ENCODE data around the gene KCNB1.

The KCNB1 gene

GRCh38 chr20:49446080-49446479 lies 36.4 kb downstream of the KCNB1 start:
- no peak overlapping the region for H2BK12ac ChIP-seq (ENCODE audit: low read length in 2 of 2)
- H3K14ac ChIP-seq (ENCODE audit: low read length in 2 of 2), result no peak overlapping the region

DNA sequence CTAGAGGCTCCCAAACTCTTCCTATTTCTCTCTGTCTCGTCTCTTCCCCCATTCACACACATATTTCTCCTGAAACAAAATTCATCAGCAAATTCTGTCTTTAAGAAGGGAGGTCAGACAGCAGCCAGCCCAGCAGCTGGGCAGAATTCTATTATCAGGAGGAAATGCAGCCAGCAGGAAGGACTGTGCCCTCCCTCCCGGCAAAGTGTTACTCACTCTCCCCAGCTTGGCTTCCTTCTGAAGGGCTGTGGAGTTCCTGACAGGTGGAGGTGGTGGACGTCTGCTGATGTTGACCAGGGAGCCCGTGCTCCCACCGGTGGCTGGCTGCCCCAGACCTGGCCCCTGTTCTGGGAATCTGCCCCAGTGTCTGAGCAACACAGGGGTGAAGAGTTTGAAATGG lies 37.3 kb downstream of the KCNB1 start:
- Histone ChIP-seq H3K4me1 (ENCODE audit: control insufficient read depth, insufficient read depth, low read depth, low read length) (peaks cover 2% of the 10 kb centered on the region), H3K27me3 (ENCODE audit: control insufficient read depth in 1 of 2, insufficient read depth in 1 of 2, low read length in 2 of 2) (peaks cover 51 to 67% of the 10 kb centered on the region in 2 experiments), H2BK12ac (ENCODE audit: low read length in 2 of 2) (no peak overlapping the region), H3K4me3 (ENCODE audit: insufficient read depth in 1 of 2, low read depth in 1 of 2, low read length in 2 of 2) (no peak overlapping the region), H3K9ac (ENCODE audit: low read length) (no peak overlapping the region), H2BK5ac (ENCODE audit: low read depth, low read length, poor library complexity, severe bottlenecking) (no peak overlapping the region), H3K14ac (ENCODE audit: low read length in 2 of 2) (no peak overlapping the region), H4K8ac (ENCODE audit: low read length) (no peak overlapping the region), H3K4ac (ENCODE audit: low read depth in 1 of 2, low read length in 2 of 2) (no peak overlapping the region), H3K4me2 (ENCODE audit: low read length, poor library complexity, severe bottlenecking) (no peak overlapping the region), H3K9me3 (ENCODE audit: control insufficient read depth, low read length) (no peaks in the 10 kb centered on the region), H2BK120ac (ENCODE audit: low read depth, low read length) (no peak overlapping the region), H3K23ac (ENCODE audit: low read length in 2 of 2) (no peak overlapping the region), H2AFZ (ENCODE audit: low read depth, low read length) (no peak overlapping the region), H3K18ac (ENCODE audit: low read depth in 1 of 2, low read length in 2 of 2) (no peak overlapping the region), H4K91ac (ENCODE audit: low read length) (no peak overlapping the region), H2AK5ac (ENCODE audit: low read length, severe bottlenecking) (no peak overlapping the region), H3K36me3 (ENCODE audit: control insufficient read depth in 1 of 2, insufficient read depth in 2 of 2, low read depth in 1 of 2, low read length in 2 of 2) (no peaks in the 10 kb centered on the region), H3K79me1 (replicated peaks; ENCODE audit: low read length, poor library complexity, severe bottlenecking) (no peaks in the 10 kb centered on the region), H3K27ac (ENCODE audit: low read length, poor library complexity, severe bottlenecking) (no peak overlapping the region), H2BK15ac (ENCODE audit: low read depth, poor library complexity, severe bottlenecking) (no peak overlapping the region)
- DNase-seq, result no peak
- 14% methylated on average over 5 of the region's 5 CpGs for WGBS

More at GRCh38 chr20:49446080-49446479, 36.4 kb downstream of the KCNB1 start:
- H3K27ac ChIP-seq (ENCODE audit: low read length, poor library complexity, severe bottlenecking), result no peak overlapping the region
- H3K9ac ChIP-seq (ENCODE audit: low read length), result no peak overlapping the region
- H3K4me1 ChIP-seq (ENCODE audit: control insufficient read depth, insufficient read depth, low read depth, low read length), result peaks cover 2% of the 10 kb centered on the region
- no peak for DNase-seq
- no peak overlapping the region for H2BK120ac ChIP-seq (ENCODE audit: low read depth, low read length)
- no peaks in the 10 kb centered on the region for H3K36me3 ChIP-seq (ENCODE audit: control insufficient read depth in 1 of 2, insufficient read depth in 2 of 2, low read depth in 1 of 2, low read length in 2 of 2)
- H3K27me3 ChIP-seq (ENCODE audit: control insufficient read depth in 1 of 2, insufficient read depth in 1 of 2, low read length in 2 of 2), result peaks cover 50 to 62% of the 10 kb centered on the region in 2 experiments
- 84% methylated on average over 3 of the region's 3 CpGs for WGBS
- no peak overlapping the region for H2AK5ac ChIP-seq (ENCODE audit: low read length, severe bottlenecking)
- no peak overlapping the region for H3K4me3 ChIP-seq (ENCODE audit: insufficient read depth in 1 of 2, low read depth in 1 of 2, low read length in 2 of 2)
- no peak overlapping the region for H4K91ac ChIP-seq (ENCODE audit: low read length)
- no peak overlapping the region for H3K4me2 ChIP-seq (ENCODE audit: low read length, poor library complexity, severe bottlenecking)
- no peak overlapping the region for H2BK15ac ChIP-seq (ENCODE audit: low read depth, poor library complexity, severe bottlenecking)
- H3K18ac ChIP-seq (ENCODE audit: low read depth in 1 of 2, low read length in 2 of 2), result no peak overlapping the region
- H3K9me3 ChIP-seq (ENCODE audit: control insufficient read depth, low read length), result no peaks in the 10 kb centered on the region
- no peak overlapping the region for H2AFZ ChIP-seq (ENCODE audit: low read depth, low read length)
- no peak overlapping the region for H3K23ac ChIP-seq (ENCODE audit: low read length in 2 of 2)
- H3K4ac ChIP-seq (ENCODE audit: low read depth in 1 of 2, low read length in 2 of 2), result no peak overlapping the region
- no peak overlapping the region for H2BK5ac ChIP-seq (ENCODE audit: low read depth, low read length, poor library complexity, severe bottlenecking)
- no peak overlapping the region for H4K8ac ChIP-seq (ENCODE audit: low read length)
- no peaks in the 10 kb centered on the region for H3K79me1 ChIP-seq (replicated peaks; ENCODE audit: low read length, poor library complexity, severe bottlenecking)

DNA sequence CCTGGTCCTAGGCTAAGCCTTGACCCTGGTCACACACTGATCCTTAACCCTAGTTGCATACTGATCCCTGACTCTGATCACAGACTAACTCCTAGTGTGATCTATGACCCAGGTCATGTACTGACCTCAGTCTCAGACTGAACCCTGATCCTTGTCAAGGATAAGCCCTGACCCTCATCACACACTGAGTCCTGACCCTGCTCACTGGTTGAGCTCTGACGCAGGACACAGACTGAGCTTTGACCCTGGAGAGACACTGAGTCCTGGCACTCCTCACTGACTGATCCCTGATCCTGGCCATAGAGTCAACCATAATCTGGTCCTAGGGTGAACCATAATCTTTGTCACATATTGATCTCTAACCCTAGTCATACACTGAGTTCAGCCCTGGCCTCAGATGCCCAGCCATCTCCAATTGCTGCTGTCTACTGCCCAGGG lies 37.9 kb downstream of the KCNB1 start:
- H3K4me3 ChIP-seq (ENCODE audit: insufficient read depth in 1 of 2, low read depth in 1 of 2, low read length in 2 of 2), result no peak overlapping the region
- no peaks in the 10 kb centered on the region for H3K9me3 ChIP-seq (ENCODE audit: control insufficient read depth, low read length)
- no peak overlapping the region for H3K4ac ChIP-seq (ENCODE audit: low read depth in 1 of 2, low read length in 2 of 2)
- H3K18ac ChIP-seq (ENCODE audit: low read depth in 1 of 2, low read length in 2 of 2), result no peak overlapping the region
- peaks cover 2% of the 10 kb centered on the region for H3K4me1 ChIP-seq (ENCODE audit: control insufficient read depth, insufficient read depth, low read depth, low read length)
- H3K23ac ChIP-seq (ENCODE audit: low read length in 2 of 2), result no peak overlapping the region
- H4K91ac ChIP-seq (ENCODE audit: low read length), result no peak overlapping the region
- H2BK15ac ChIP-seq (ENCODE audit: low read depth, poor library complexity, severe bottlenecking), result no peak overlapping the region
- H3K27me3 ChIP-seq (ENCODE audit: control insufficient read depth in 1 of 2, insufficient read depth in 1 of 2, low read length in 2 of 2), result peaks cover 54 to 73% of the 10 kb centered on the region in 2 experiments
- H3K14ac ChIP-seq (ENCODE audit: low read length in 2 of 2), result no peak overlapping the region
- no peaks in the 10 kb centered on the region for H3K36me3 ChIP-seq (ENCODE audit: control insufficient read depth in 1 of 2, insufficient read depth in 2 of 2, low read depth in 1 of 2, low read length in 2 of 2)
- H3K27ac ChIP-seq (ENCODE audit: low read length, poor library complexity, severe bottlenecking), result no peak overlapping the region
- H2BK5ac ChIP-seq (ENCODE audit: low read depth, low read length, poor library complexity, severe bottlenecking), result no peak overlapping the region
- no peak for DNase-seq
- H2BK12ac ChIP-seq (ENCODE audit: low read length in 2 of 2), result no peak overlapping the region
- no peak overlapping the region for H2AFZ ChIP-seq (ENCODE audit: low read depth, low read length)
- H4K8ac ChIP-seq (ENCODE audit: low read length), result no peak overlapping the region
- 85% methylated on average over 1 of the region's 1 CpG for WGBS
- H3K79me1 ChIP-seq (replicated peaks; ENCODE audit: low read length, poor library complexity, severe bottlenecking), result no peaks in the 10 kb centered on the region
- no peak overlapping the region for H2AK5ac ChIP-seq (ENCODE audit: low read length, severe bottlenecking)
- no peak overlapping the region for H3K9ac ChIP-seq (ENCODE audit: low read length)
- no peak overlapping the region for H3K4me2 ChIP-seq (ENCODE audit: low read length, poor library complexity, severe bottlenecking)
- H2BK120ac ChIP-seq (ENCODE audit: low read depth, low read length), result no peak overlapping the region

DNA sequence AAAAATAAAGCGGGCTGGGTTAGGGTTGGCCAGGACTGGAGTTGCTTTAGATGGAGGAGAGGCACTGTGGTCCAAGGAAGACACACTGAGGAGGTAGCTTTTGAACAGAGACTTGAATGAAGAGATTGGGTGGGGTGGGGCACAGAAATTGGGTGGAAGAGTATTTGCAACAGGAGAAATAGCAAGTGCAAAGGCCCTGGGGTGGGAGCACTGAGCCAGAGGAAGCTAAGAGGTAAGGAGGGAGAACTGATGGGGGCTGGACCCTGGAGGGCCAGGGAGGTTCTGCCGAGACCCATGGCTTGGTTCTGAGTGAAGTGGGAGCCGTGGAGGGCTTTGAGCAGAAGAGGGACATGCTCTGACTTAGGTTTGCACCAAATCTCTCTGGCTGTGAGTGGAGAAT lies 45.4 kb downstream of the KCNB1 start:
- no peak overlapping the region for H3K27ac ChIP-seq (ENCODE audit: low read length, poor library complexity, severe bottlenecking)
- no peak overlapping the region for H3K18ac ChIP-seq (ENCODE audit: low read depth in 1 of 2, low read length in 2 of 2)
- no peaks in the 10 kb centered on the region for H3K79me1 ChIP-seq (replicated peaks; ENCODE audit: low read length, poor library complexity, severe bottlenecking)
- WGBS, result 74% methylated on average over 3 of the region's 3 CpGs
- H2BK15ac ChIP-seq (ENCODE audit: low read depth, poor library complexity, severe bottlenecking), result no peak overlapping the region
- no peaks in the 10 kb centered on the region for H3K9me3 ChIP-seq (ENCODE audit: control insufficient read depth, low read length)
- no peaks in the 10 kb centered on the region for H3K36me3 ChIP-seq (ENCODE audit: control insufficient read depth in 1 of 2, insufficient read depth in 2 of 2, low read depth in 1 of 2, low read length in 2 of 2)
- no peak for DNase-seq
- H3K4me3 ChIP-seq (ENCODE audit: insufficient read depth in 1 of 2, low read depth in 1 of 2, low read length in 2 of 2), result no peak overlapping the region
- no peak overlapping the region for H3K4me2 ChIP-seq (ENCODE audit: low read length, poor library complexity, severe bottlenecking)
- no peak overlapping the region for H2BK120ac ChIP-seq (ENCODE audit: low read depth, low read length)
- H3K14ac ChIP-seq (ENCODE audit: low read length in 2 of 2), result no peak overlapping the region
- H3K27me3 ChIP-seq (ENCODE audit: control insufficient read depth in 1 of 2, insufficient read depth in 1 of 2, low read length in 2 of 2), result peaks cover 56 to 69% of the 10 kb centered on the region in 2 experiments
- no peak overlapping the region for H3K23ac ChIP-seq (ENCODE audit: low read length in 2 of 2)
- no peak overlapping the region for H2AFZ ChIP-seq (ENCODE audit: low read depth, low read length)
- no peak overlapping the region for H3K9ac ChIP-seq (ENCODE audit: low read length)
- H2BK5ac ChIP-seq (ENCODE audit: low read depth, low read length, poor library complexity, severe bottlenecking), result no peak overlapping the region
- no peak overlapping the region for H2BK12ac ChIP-seq (ENCODE audit: low read length in 2 of 2)
- no peak overlapping the region for H4K8ac ChIP-seq (ENCODE audit: low read length)
- no peak overlapping the region for H4K91ac ChIP-seq (ENCODE audit: low read length)
- H3K4ac ChIP-seq (ENCODE audit: low read depth in 1 of 2, low read length in 2 of 2), result no peak overlapping the region
- H3K4me1 ChIP-seq (ENCODE audit: control insufficient read depth, insufficient read depth, low read depth, low read length), result no peaks in the 10 kb centered on the region
- H2AK5ac ChIP-seq (ENCODE audit: low read length, severe bottlenecking), result no peak overlapping the region
